Right lobe of liver (tissue), 4 donors: ENCODE measurements around the gene PRSS56.

Experiments used
- CTCF ChIP-seq, 4 donors: fragments of 200-600 bp in 3 of 4; fragments of 450-650 bp in 1 of 4; IDR thresholded peaks; one replicate each; pipeline versions ENCODE4 v1.5.1 to v1.8.0; 2016 to 2022; ENCODE audit warnings: antibody characterized with exemption in 4 of 4, mild to moderate bottlenecking in 2 of 4
- POLR2A ChIP-seq: fragments of 450-650 bp; IDR thresholded peaks from one replicate; pipeline ENCODE4 v1.6.1; 2017; ENCODE audit warnings: antibody characterized with exemption, mild to moderate bottlenecking
- donor health status: DM: no; HTN: no; CAD: no.
- donor health status: DM: no; HTN: no; CAD: no.
- donor health status: DM: no; HTN: yes; CAD: no.

GRCh38 chr2:232538671-232539070 is 18.5 kb downstream of the PRSS56 start:
- TF ChIP-seq CTCF (IDR thresholded peaks at IDR 0.05) = no peak
- no peak for TF ChIP-seq POLR2A
